ENCODE data around the gene SLC30A9.

The SLC30A9 gene

GRCh38 chr4:41989994-41990364 is 351 bp upstream of the SLC30A9 start:
- Histone ChIP-seq H3K79me2 (ENCODE audit: low read length) (peaks cover 34% of the 10 kb centered on the region), H3K27me3 (ENCODE audit: low read depth, low read length) (no peaks in the 10 kb centered on the region)

GRCh38 chr4:41991916-41992767 is 1.8 kb downstream of the SLC30A9 start:
- Histone ChIP-seq H3K79me2 (ENCODE audit: low read length) (peaks cover 45% of the 10 kb centered on the region), H3K9ac (ENCODE audit: low read length) (no peak overlapping the region), H3K27ac (ENCODE audit: low read length) (no peak overlapping the region)

More at GRCh38 chr4:41989994-41990364, 351 bp upstream of the SLC30A9 start:
- Histone ChIP-seq H4K20me1 (ENCODE audit: insufficient read depth, low read length) (peaks cover 8% of the 10 kb centered on the region; the same call in 1 of the 2 replicates), H3K4me3 (ENCODE audit: low read length) (peak overlapping the region; percentile 92), H3K9me3 (ENCODE audit: insufficient read depth, low read length) (no peaks in the 10 kb centered on the region), H3K27ac (ENCODE audit: low read length) (peak overlapping the region; percentile 21; the same call in 1 of the 2 replicates), H3K9ac (ENCODE audit: low read length) (peak overlapping the region; percentile 62), H3K4me2 (ENCODE audit: low read length) (peak overlapping the region; percentile 93), H3K4me1 (ENCODE audit: low read length) (peaks cover 20% of the 10 kb centered on the region), H2AFZ (ENCODE audit: low read depth, low read length) (peak overlapping the region; percentile 87), H3K36me3 (replicated peaks; ENCODE audit: low read depth, low read length) (no peaks in the 10 kb centered on the region)
- TF ChIP-seq EZH2phosphoT487 (IDR thresholded peaks at IDR 0.05; ENCODE audit: low read depth): no peak
- TF ChIP-seq CTCF (IDR thresholded peaks at IDR 0.05; ENCODE audit: low read depth, low read length): no peak

GRCh38 chr4:41992967-41993857 is 2.9 kb downstream of the SLC30A9 start:
- Histone ChIP-seq H3K4me2 (ENCODE audit: low read length) (no peak overlapping the region), H3K36me3 (replicated peaks; ENCODE audit: low read depth, low read length) (no peaks in the 10 kb centered on the region), H3K9me3 (ENCODE audit: insufficient read depth, low read length) (no peaks in the 10 kb centered on the region), H3K27me3 (ENCODE audit: low read depth, low read length) (no peaks in the 10 kb centered on the region), H3K9ac (ENCODE audit: low read length) (no peak overlapping the region), H3K27ac (ENCODE audit: low read length) (no peak overlapping the region), H3K4me1 (ENCODE audit: low read length) (peaks cover 25% of the 10 kb centered on the region), H3K4me3 (ENCODE audit: low read length) (no peak overlapping the region), H3K79me2 (ENCODE audit: low read length) (peaks cover 52% of the 10 kb centered on the region), H2AFZ (ENCODE audit: low read depth, low read length) (no peak overlapping the region), H4K20me1 (ENCODE audit: insufficient read depth, low read length) (peaks cover 8% of the 10 kb centered on the region; the same call in 1 of the 2 replicates)
- no peak for TF ChIP-seq EZH2phosphoT487 (IDR thresholded peaks at IDR 0.05; ENCODE audit: low read depth)
- no peak for TF ChIP-seq CTCF (IDR thresholded peaks at IDR 0.05; ENCODE audit: low read depth, low read length)

More at GRCh38 chr4:41991916-41992767, 1.8 kb downstream of the SLC30A9 start:
- Histone ChIP-seq H2AFZ (ENCODE audit: low read depth, low read length) (no peak overlapping the region), H4K20me1 (ENCODE audit: insufficient read depth, low read length) (peaks cover 8% of the 10 kb centered on the region; the same call in 1 of the 2 replicates), H3K36me3 (replicated peaks; ENCODE audit: low read depth, low read length) (no peaks in the 10 kb centered on the region), H3K9me3 (ENCODE audit: insufficient read depth, low read length) (no peaks in the 10 kb centered on the region), H3K27me3 (ENCODE audit: low read depth, low read length) (no peaks in the 10 kb centered on the region), H3K4me1 (ENCODE audit: low read length) (peaks cover 25% of the 10 kb centered on the region), H3K4me2 (ENCODE audit: low read length) (peak overlapping the region; percentile 96), H3K4me3 (ENCODE audit: low read length) (peak overlapping the region; percentile 92)
- TF ChIP-seq CTCF (IDR thresholded peaks at IDR 0.05; ENCODE audit: low read depth, low read length) (no peak), EZH2phosphoT487 (IDR thresholded peaks at IDR 0.05; ENCODE audit: low read depth) (no peak)
